Measurements from ENCODE around the gene ZNF549.

ZNF549 gene

DNA sequence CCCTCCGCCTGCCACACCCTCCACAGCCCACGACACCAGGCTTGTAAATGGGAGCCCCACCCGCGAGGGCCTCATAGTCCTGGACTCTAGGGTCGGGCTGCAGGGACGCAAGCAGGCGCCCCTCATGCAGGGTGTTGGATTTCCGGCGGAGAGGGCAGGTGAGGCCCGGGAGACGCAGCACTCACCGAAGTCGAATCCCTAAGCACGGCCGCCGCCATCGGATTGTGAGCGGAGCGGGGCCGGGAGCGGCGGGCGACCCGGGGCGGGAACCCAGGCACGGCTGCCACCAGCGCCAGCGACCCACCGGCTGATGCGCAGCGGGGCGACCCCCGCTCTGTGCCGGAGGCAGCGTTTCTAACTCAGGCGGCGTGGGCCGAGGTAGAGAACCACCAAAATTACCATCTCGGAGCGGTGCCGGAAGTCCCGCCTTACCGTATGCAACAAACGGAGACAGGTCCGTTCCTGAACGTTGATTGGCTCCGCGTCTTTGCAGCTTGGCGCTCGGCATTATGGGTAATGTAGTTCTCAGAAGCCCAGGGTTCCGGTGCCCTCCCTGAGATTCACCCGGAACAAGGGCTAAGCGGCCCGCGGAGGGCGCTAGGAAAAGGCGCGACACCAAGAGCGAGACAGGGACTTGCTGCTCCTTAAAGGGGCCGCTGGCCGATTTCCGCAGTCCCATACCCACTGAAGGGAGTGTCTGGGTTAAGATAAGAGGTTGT lies 51.5 kb downstream of the ZNF549 start, which contains the start of gene ZNF416 (continued):
- TF ChIP-seq, protein P1, sequence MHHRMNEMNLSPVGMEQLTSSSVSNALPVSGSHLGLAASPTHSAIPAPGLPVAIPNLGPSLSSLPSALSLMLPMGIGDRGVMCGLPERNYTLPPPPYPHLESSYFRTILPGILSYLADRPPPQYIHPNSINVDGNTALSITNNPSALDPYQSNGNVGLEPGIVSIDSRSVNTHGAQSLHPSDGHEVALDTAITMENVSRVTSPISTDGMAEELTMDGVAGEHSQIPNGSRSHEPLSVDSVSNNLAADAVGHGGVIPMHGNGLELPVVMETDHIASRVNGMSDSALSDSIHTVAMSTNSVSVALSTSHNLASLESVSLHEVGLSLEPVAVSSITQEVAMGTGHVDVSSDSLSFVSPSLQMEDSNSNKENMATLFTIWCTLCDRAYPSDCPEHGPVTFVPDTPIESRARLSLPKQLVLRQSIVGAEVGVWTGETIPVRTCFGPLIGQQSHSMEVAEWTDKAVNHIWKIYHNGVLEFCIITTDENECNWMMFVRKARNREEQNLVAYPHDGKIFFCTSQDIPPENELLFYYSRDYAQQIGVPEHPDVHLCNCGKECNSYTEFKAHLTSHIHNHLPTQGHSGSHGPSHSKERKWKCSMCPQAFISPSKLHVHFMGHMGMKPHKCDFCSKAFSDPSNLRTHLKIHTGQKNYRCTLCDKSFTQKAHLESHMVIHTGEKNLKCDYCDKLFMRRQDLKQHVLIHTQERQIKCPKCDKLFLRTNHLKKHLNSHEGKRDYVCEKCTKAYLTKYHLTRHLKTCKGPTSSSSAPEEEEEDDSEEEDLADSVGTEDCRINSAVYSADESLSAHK (tag by site-specific recombination; IDR thresholded peaks at IDR 0.05): no peak
- TF ChIP-seq ZNF335 (tag by site-specific recombination; conservative IDR thresholded peaks at IDR 0.05) (peak; percentile 80), ZNF132 (tag by site-specific recombination; IDR thresholded peaks at IDR 0.05; ENCODE audit: borderline replicate concordance) (no peak), OVOL3 (tag by site-specific recombination; IDR thresholded peaks at IDR 0.05) (no peak), ZNF76 (tag by site-specific recombination; IDR thresholded peaks at IDR 0.05; ENCODE audit: borderline replicate concordance, low read depth) (peak; percentile 93), ZNF48 (tag by site-specific recombination; IDR thresholded peaks at IDR 0.05) (no peak), ZNF155 (tag by site-specific recombination; IDR thresholded peaks at IDR 0.05) (no peak), ZNF19 (tag by site-specific recombination; IDR thresholded peaks at IDR 0.05; ENCODE audit: low read depth) (no peak), ZBTB17 (tag by site-specific recombination; IDR thresholded peaks at IDR 0.05) (peak; percentile 63; the same call in 1 of the 2 replicates), HOXC10 (CRISPR knock-in tag; IDR thresholded peaks at IDR 0.05) (peak; percentile 79; the same call in 1 of the 2 replicates), ZNF660 (tag by site-specific recombination; IDR thresholded peaks at IDR 0.05) (peak; percentile 15; the same call in 1 of the 2 replicates), ZNF555 (tag by site-specific recombination; conservative IDR thresholded peaks at IDR 0.05) (no peak), ZNF600 (tag by site-specific recombination; IDR thresholded peaks at IDR 0.05) (no peak), ZFHX2 (tag by site-specific recombination; conservative IDR thresholded peaks at IDR 0.05) (peak; percentile 53), ZNF184 (tag by site-specific recombination; IDR thresholded peaks at IDR 0.05) (0 out of 2 replicates have a peak, but pooled peaks have one; percentile 11), ZNF391 (tag by site-specific recombination; IDR thresholded peaks at IDR 0.05; ENCODE audit: borderline replicate concordance, low read depth) (no peak), ZNF248 (tag by site-specific recombination; IDR thresholded peaks at IDR 0.05) (no peak), ZNF211 (tag by site-specific recombination; IDR thresholded peaks at IDR 0.05; ENCODE audit: low read depth) (no peak), ZNF621 (tag by site-specific recombination; IDR thresholded peaks at IDR 0.05) (no peak), ZNF473 (tag by site-specific recombination; IDR thresholded peaks at IDR 0.05) (no peak), EGR2 (tag by site-specific recombination; IDR thresholded peaks at IDR 0.05; ENCODE audit: low read depth) (peak; percentile 44; the same call in 1 of the 2 replicates), ZNF10 (tag by site-specific recombination; IDR thresholded peaks at IDR 0.05) (no peak), ZNF354C (tag by site-specific recombination; IDR thresholded peaks at IDR 0.05; ENCODE audit: borderline replicate concordance, low read depth) (no peak), ZNF549 (tag by site-specific recombination; IDR thresholded peaks at IDR 0.05) (no peak)
- TF ChIP-seq, protein P2, sequence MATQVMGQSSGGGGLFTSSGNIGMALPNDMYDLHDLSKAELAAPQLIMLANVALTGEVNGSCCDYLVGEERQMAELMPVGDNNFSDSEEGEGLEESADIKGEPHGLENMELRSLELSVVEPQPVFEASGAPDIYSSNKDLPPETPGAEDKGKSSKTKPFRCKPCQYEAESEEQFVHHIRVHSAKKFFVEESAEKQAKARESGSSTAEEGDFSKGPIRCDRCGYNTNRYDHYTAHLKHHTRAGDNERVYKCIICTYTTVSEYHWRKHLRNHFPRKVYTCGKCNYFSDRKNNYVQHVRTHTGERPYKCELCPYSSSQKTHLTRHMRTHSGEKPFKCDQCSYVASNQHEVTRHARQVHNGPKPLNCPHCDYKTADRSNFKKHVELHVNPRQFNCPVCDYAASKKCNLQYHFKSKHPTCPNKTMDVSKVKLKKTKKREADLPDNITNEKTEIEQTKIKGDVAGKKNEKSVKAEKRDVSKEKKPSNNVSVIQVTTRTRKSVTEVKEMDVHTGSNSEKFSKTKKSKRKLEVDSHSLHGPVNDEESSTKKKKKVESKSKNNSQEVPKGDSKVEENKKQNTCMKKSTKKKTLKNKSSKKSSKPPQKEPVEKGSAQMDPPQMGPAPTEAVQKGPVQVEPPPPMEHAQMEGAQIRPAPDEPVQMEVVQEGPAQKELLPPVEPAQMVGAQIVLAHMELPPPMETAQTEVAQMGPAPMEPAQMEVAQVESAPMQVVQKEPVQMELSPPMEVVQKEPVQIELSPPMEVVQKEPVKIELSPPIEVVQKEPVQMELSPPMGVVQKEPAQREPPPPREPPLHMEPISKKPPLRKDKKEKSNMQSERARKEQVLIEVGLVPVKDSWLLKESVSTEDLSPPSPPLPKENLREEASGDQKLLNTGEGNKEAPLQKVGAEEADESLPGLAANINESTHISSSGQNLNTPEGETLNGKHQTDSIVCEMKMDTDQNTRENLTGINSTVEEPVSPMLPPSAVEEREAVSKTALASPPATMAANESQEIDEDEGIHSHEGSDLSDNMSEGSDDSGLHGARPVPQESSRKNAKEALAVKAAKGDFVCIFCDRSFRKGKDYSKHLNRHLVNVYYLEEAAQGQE (tag by site-specific recombination; IDR thresholded peaks at IDR 0.05): no peak
- TF ChIP-seq, protein P3, sequence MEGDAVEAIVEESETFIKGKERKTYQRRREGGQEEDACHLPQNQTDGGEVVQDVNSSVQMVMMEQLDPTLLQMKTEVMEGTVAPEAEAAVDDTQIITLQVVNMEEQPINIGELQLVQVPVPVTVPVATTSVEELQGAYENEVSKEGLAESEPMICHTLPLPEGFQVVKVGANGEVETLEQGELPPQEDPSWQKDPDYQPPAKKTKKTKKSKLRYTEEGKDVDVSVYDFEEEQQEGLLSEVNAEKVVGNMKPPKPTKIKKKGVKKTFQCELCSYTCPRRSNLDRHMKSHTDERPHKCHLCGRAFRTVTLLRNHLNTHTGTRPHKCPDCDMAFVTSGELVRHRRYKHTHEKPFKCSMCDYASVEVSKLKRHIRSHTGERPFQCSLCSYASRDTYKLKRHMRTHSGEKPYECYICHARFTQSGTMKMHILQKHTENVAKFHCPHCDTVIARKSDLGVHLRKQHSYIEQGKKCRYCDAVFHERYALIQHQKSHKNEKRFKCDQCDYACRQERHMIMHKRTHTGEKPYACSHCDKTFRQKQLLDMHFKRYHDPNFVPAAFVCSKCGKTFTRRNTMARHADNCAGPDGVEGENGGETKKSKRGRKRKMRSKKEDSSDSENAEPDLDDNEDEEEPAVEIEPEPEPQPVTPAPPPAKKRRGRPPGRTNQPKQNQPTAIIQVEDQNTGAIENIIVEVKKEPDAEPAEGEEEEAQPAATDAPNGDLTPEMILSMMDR (tag by site-specific recombination; IDR thresholded peaks at IDR 0.05): peak; percentile 58; the same call in 1 of the 2 replicates
- TF ChIP-seq, protein P4, sequence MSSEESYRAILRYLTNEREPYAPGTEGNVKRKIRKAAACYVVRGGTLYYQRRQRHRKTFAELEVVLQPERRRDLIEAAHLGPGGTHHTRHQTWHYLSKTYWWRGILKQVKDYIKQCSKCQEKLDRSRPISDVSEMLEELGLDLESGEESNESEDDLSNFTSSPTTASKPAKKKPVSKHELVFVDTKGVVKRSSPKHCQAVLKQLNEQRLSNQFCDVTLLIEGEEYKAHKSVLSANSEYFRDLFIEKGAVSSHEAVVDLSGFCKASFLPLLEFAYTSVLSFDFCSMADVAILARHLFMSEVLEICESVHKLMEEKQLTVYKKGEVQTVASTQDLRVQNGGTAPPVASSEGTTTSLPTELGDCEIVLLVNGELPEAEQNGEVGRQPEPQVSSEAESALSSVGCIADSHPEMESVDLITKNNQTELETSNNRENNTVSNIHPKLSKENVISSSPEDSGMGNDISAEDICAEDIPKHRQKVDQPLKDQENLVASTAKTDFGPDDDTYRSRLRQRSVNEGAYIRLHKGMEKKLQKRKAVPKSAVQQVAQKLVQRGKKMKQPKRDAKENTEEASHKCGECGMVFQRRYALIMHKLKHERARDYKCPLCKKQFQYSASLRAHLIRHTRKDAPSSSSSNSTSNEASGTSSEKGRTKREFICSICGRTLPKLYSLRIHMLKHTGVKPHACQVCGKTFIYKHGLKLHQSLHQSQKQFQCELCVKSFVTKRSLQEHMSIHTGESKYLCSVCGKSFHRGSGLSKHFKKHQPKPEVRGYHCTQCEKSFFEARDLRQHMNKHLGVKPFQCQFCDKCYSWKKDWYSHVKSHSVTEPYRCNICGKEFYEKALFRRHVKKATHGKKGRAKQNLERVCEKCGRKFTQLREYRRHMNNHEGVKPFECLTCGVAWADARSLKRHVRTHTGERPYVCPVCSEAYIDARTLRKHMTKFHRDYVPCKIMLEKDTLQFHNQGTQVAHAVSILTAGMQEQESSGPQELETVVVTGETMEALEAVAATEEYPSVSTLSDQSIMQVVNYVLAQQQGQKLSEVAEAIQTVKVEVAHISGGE (tag by site-specific recombination; conservative IDR thresholded peaks at IDR 0.05; ENCODE audit: low read depth): peak; percentile 93
- TF ChIP-seq, protein P5, sequence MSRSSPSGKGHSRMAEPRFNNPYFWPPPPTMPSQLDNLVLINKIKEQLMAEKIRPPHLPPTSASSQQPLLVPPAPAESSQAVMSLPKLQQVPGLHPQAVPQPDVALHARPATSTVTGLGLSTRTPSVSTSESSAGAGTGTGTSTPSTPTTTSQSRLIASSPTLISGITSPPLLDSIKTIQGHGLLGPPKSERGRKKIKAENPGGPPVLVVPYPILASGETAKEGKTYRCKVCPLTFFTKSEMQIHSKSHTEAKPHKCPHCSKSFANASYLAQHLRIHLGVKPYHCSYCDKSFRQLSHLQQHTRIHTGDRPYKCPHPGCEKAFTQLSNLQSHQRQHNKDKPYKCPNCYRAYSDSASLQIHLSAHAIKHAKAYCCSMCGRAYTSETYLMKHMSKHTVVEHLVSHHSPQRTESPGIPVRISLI (tag by site-specific recombination; IDR thresholded peaks at IDR 0.05): no peak
